Stimulated activated CD4-positive, alpha-beta T cell treated with anti-CD3 and anti-CD28 coated beads, Interleukin-1b, Interleukin-23, amount 100 ng/mL, for 48 hours (primary cell): ENCODE data around the gene COMMD4.

ENCODE experiments used
- DNase-seq: peaks from one replicate; pipeline ENCODE4 v3.0.0-alpha.2; 2020

Gene COMMD4

GRCh38 chr15:75357976-75358673 lies 22.3 kb downstream of the COMMD4 start:
- no peak for DNase-seq

- no peak for DNase-seq
Measured at GRCh38 chr15:75358771-75359536, 23.1 kb downstream of the COMMD4 start.

- no peak for DNase-seq
Measured at GRCh38 chr15:75359537-75360250, 23.8 kb downstream of the COMMD4 start.

- no peak for DNase-seq
Measured at GRCh38 chr15:75360391-75360790, 24.5 kb downstream of the COMMD4 start.

GRCh38 chr15:75360856-75361255 lies 25.0 kb downstream of the COMMD4 start:
- no peak for DNase-seq

GRCh38 chr15:75361361-75361988 lies 25.6 kb downstream of the COMMD4 start:
- no peak for DNase-seq

GRCh38 chr15:75361989-75362641 lies 26.3 kb downstream of the COMMD4 start:
- no peak for DNase-seq

GRCh38 chr15:75362642-75363249 lies 26.9 kb downstream of the COMMD4 start:
- DNase-seq, result no peak

GRCh38 chr15:75363786-75364185 lies 27.9 kb downstream of the COMMD4 start:
- no peak for DNase-seq

- DNase-seq, result no peak
Measured at GRCh38 chr15:75364881-75365280, 29.0 kb downstream of the COMMD4 start.

GRCh38 chr15:75366163-75366562 lies 30.3 kb downstream of the COMMD4 start:
- no peak for DNase-seq

GRCh38 chr15:75367006-75367405 lies 31.1 kb downstream of the COMMD4 start:
- no peak for DNase-seq

- DNase-seq, result no peak
Measured at GRCh38 chr15:75367406-75367912, 31.6 kb downstream of the COMMD4 start.

- peak; percentile 94 for DNase-seq
Measured at GRCh38 chr15:75367913-75368688, 32.2 kb downstream of the COMMD4 start, which contains the start of gene MAN2C1. TSS of gene MAN2C1 (minus strand) at chr15:75368607. CDS start at chr15:75368583, 24 bp downstream.

GRCh38 chr15:75368689-75369239 lies 32.9 kb downstream of the COMMD4 start:
- no peak for DNase-seq

- DNase-seq, result no peak
Measured at GRCh38 chr15:75369897-75370581, 34.2 kb downstream of the COMMD4 start.

- no peak for DNase-seq
Measured at GRCh38 chr15:75371486-75371885, 35.6 kb downstream of the COMMD4 start.

GRCh38 chr15:75371901-75372688 lies 36.2 kb downstream of the COMMD4 start:
- DNase-seq, result no peak

GRCh38 chr15:75380773-75381172 lies 44.9 kb downstream of the COMMD4 start:
- DNase-seq, result no peak
